Measurements from ENCODE around the gene MMP15. TPM values are rescaled to one million over a fixed set of nuclear protein-coding genes. Genes with fewer than 3 reads are reported as not detected.

The MMP15 gene
- total and polyA plus RNA-seq, 4 donors, result 7.0 to 38.8 (median 21.4) TPM

GRCh38 chr16:58028541-58029070, 3.1 kb downstream of the MMP15 start:
- WGBS, result 62% methylated on average over 6 of the region's 6 CpGs
- Histone ChIP-seq H3K4me3 (ENCODE audit: low read depth in 1 of 3, low read length in 3 of 3) (no peak overlapping the region), H3K9ac (ENCODE audit: low read depth in 1 of 2, low read length in 2 of 2) (no peak overlapping the region), H3K36me3 (ENCODE audit: control insufficient read depth in 4 of 4, insufficient read depth in 3 of 4, low read depth in 1 of 4, low read length in 3 of 4) (no peaks in the 10 kb centered on the region), H3K4me1 (ENCODE audit: control insufficient read depth in 4 of 4, insufficient read depth in 4 of 4, low read length in 3 of 4) (peaks cover 30 to 77% (median 62%) of the 10 kb centered on the region in 4 donors), H3K27me3 (ENCODE audit: control insufficient read depth in 4 of 4, insufficient read depth in 4 of 4, low read length in 3 of 4) (no peaks in the 10 kb centered on the region), H3K27ac (ENCODE audit: low read depth in 1 of 2, low read length in 2 of 2) (peak overlapping the region; percentile 30 to 34), H3K9me3 (ENCODE audit: control insufficient read depth in 4 of 4, low read length in 3 of 4) (no peaks in the 10 kb centered on the region)
- TF ChIP-seq, protein P1, sequence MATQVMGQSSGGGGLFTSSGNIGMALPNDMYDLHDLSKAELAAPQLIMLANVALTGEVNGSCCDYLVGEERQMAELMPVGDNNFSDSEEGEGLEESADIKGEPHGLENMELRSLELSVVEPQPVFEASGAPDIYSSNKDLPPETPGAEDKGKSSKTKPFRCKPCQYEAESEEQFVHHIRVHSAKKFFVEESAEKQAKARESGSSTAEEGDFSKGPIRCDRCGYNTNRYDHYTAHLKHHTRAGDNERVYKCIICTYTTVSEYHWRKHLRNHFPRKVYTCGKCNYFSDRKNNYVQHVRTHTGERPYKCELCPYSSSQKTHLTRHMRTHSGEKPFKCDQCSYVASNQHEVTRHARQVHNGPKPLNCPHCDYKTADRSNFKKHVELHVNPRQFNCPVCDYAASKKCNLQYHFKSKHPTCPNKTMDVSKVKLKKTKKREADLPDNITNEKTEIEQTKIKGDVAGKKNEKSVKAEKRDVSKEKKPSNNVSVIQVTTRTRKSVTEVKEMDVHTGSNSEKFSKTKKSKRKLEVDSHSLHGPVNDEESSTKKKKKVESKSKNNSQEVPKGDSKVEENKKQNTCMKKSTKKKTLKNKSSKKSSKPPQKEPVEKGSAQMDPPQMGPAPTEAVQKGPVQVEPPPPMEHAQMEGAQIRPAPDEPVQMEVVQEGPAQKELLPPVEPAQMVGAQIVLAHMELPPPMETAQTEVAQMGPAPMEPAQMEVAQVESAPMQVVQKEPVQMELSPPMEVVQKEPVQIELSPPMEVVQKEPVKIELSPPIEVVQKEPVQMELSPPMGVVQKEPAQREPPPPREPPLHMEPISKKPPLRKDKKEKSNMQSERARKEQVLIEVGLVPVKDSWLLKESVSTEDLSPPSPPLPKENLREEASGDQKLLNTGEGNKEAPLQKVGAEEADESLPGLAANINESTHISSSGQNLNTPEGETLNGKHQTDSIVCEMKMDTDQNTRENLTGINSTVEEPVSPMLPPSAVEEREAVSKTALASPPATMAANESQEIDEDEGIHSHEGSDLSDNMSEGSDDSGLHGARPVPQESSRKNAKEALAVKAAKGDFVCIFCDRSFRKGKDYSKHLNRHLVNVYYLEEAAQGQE (IDR thresholded peaks at IDR 0.05), result no peak
- TF ChIP-seq FOXA1 (IDR thresholded peaks at IDR 0.05), result no peak
- no peak for TF ChIP-seq HNF4A (conservative IDR thresholded peaks at IDR 0.05)
- no peak for TF ChIP-seq ATF3 (IDR thresholded peaks at IDR 0.05)
- no peak for TF ChIP-seq SP1 (IDR thresholded peaks at IDR 0.05)
- TF ChIP-seq RAD21 (IDR thresholded peaks at IDR 0.05), result no peak
- no peak for TF ChIP-seq TAF1 (conservative IDR thresholded peaks at IDR 0.05)
- no peak for TF ChIP-seq MAX (IDR thresholded peaks at IDR 0.05)
- TF ChIP-seq, protein P2, sequence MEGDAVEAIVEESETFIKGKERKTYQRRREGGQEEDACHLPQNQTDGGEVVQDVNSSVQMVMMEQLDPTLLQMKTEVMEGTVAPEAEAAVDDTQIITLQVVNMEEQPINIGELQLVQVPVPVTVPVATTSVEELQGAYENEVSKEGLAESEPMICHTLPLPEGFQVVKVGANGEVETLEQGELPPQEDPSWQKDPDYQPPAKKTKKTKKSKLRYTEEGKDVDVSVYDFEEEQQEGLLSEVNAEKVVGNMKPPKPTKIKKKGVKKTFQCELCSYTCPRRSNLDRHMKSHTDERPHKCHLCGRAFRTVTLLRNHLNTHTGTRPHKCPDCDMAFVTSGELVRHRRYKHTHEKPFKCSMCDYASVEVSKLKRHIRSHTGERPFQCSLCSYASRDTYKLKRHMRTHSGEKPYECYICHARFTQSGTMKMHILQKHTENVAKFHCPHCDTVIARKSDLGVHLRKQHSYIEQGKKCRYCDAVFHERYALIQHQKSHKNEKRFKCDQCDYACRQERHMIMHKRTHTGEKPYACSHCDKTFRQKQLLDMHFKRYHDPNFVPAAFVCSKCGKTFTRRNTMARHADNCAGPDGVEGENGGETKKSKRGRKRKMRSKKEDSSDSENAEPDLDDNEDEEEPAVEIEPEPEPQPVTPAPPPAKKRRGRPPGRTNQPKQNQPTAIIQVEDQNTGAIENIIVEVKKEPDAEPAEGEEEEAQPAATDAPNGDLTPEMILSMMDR (IDR thresholded peaks at IDR 0.05; ENCODE audit: low read depth, low read length, missing input control), result no peak
- TF ChIP-seq EGR1 (IDR thresholded peaks at IDR 0.05; ENCODE audit: low read depth in 2 of 2), result no peak
- TF ChIP-seq FOXA2 (IDR thresholded peaks at IDR 0.05), result no peak
- TF ChIP-seq ZBTB33 (IDR thresholded peaks at IDR 0.05), result no peak
- no peak for TF ChIP-seq YY1 (IDR thresholded peaks at IDR 0.05)
- TF ChIP-seq GABPA (IDR thresholded peaks at IDR 0.05 in 1 of 2, conservative IDR thresholded peaks at IDR 0.05 in 1 of 2), result no peak
- TF ChIP-seq RXRA (IDR thresholded peaks at IDR 0.05), result no peak
- no peak for TF ChIP-seq JUND (IDR thresholded peaks at IDR 0.05)
- TF ChIP-seq NR2F2 (IDR thresholded peaks at IDR 0.05), result no peak
- TF ChIP-seq HNF4G (IDR thresholded peaks at IDR 0.05), result no peak
- no peak for DNase-seq (ENCODE audit: low spot score)

Measured in liver (tissue), 9 donors.